ENCODE data around the gene RBAK. TPM values are rescaled to one million over a fixed set of nuclear protein-coding genes. Genes with fewer than 3 reads are reported as not detected.

RBAK gene
- total RNA-seq, 1 donor from 2014 or later: 16.4 TPM

Other genes with a start within 250 kb of the RBAK start
- gene PAPOLB, start 183.8 kb upstream of the RBAK start, total RNA-seq (ENCODE audit: unreplicated experiment): 0.10 TPM
- gene RADIL, start 162.1 kb upstream of the RBAK start, total RNA-seq (ENCODE audit: unreplicated experiment): 2.4 TPM
- not detected for gene MMD2, start 86.7 kb upstream of the RBAK start, total RNA-seq (ENCODE audit: unreplicated experiment)
- 90.7 TPM for gene WIPI2, start 144.4 kb downstream of the RBAK start, total RNA-seq (ENCODE audit: unreplicated experiment)
- 6.4 TPM for gene SLC29A4, start 237.1 kb downstream of the RBAK start, total RNA-seq (ENCODE audit: unreplicated experiment)

Measured in endothelial cell (in vitro differentiated cells).